H1 (cell line): ENCODE measurements around the gene ETFDH. TPM values are rescaled to one million over a fixed set of nuclear protein-coding genes. Genes with fewer than 3 reads are reported as not detected.

Experiments used
- EP300 ChIP-seq, 2 experiments: IDR thresholded peaks; 1 replicate in 1 of 2; 2 replicates in 1 of 2; pipeline ENCODE4 v1.6.1; 2011 to 2012; ENCODE audit warnings: low read depth in 2 of 2, low read length in 2 of 2, mild to moderate bottlenecking in 2 of 2, borderline replicate concordance in 1 of 2, inconsistent platforms in 1 of 2, moderate library complexity in 1 of 2
- EZH2 ChIP-seq: fragments of 200-600 bp; sonication (generic); IDR thresholded peaks from 2 replicates; pipeline ENCODE4 v1.7.1; 2012; ENCODE audit warnings: low read depth, mild to moderate bottlenecking, moderate library complexity, low read length, inconsistent platforms; ENCODE audit not compliant: severe bottlenecking
- GABPA ChIP-seq: IDR thresholded peaks from 2 replicates; pipeline ENCODE4 v1.6.1; 2011; ENCODE audit warnings: mild to moderate bottlenecking, low read length, moderate library complexity, borderline replicate concordance; ENCODE audit not compliant: insufficient read depth
- KDM1A ChIP-seq: fragments of 200-600, 300-600 bp; sonication (generic); IDR thresholded peaks from 2 replicates; pipeline ENCODE4 v1.7.1; 2016; ENCODE audit warnings: mild to moderate bottlenecking, low read length, borderline replicate concordance
- POLR2A ChIP-seq, 2 experiments: IDR thresholded peaks; 1 replicate in 1 of 2; 2 replicates in 1 of 2; pipeline ENCODE4 v1.6.1; 2011; ENCODE audit warnings: low read depth in 2 of 2, low read length in 2 of 2, mild to moderate bottlenecking in 2 of 2; ENCODE audit errors: control extremely low read depth in 1 of 2
- RAD21 ChIP-seq, 2 experiments: IDR thresholded peaks in 1 of 2; conservative IDR thresholded peaks in 1 of 2; 2 replicates each; pipeline ENCODE4 v1.6.1; 2011; ENCODE audit warnings: low read depth in 2 of 2, low read length in 2 of 2, improper control_type of control experiment in 1 of 2, inconsistent platforms in 1 of 2, mild to moderate bottlenecking in 1 of 2, moderate library complexity in 1 of 2
- SP1 ChIP-seq: IDR thresholded peaks from 2 replicates; pipeline ENCODE4 v1.6.1; 2011; ENCODE audit warnings: low read depth, low read length
- SP4 ChIP-seq: IDR thresholded peaks from 2 replicates; pipeline ENCODE4 v1.6.1; 2012; ENCODE audit warnings: low read length, inconsistent platforms
- SUZ12 ChIP-seq: fragments of 200-600 bp; sonication (generic); IDR thresholded peaks from 2 replicates; pipeline ENCODE4 v1.6.1; 2012; ENCODE audit warnings: mild to moderate bottlenecking, inconsistent platforms, low read length, moderate library complexity, mixed read lengths
- polyA plus RNA-seq, 7 experiments: library from polyadenylated mRNA; depleted of rRNA in 3 of 7; stranded (reverse) in 5 of 7; unstranded in 2 of 7; fragments of >200 nt in 5 of 7; fragments of 200-250 nt in 2 of 7; gene quantifications; 1 replicate in 5 of 7; 2 replicates in 1 of 7; 4 replicates in 1 of 7; pipeline versions ENCODE4 v1.2.1 to v1.2.3, GENCODE V29; 2011 to 2013; ENCODE audit warnings: missing spikeins in 2 of 7, mixed read lengths in 2 of 7
- total RNA-seq: library from RNA; stranded (reverse); fragmentation: NEBNext Ultra II Directional; extraction: Animal tissue kit (Norgen Biotek cat#: 25700); gene quantifications from 2 replicates; pipeline ENCODE4 v1.2.1, GENCODE V29; 2021
- TF ChIP-seq, protein P1 (sequence below): IDR thresholded peaks from 2 replicates; pipeline ENCODE4 v1.6.1; 2011; ENCODE audit warnings: low read length, improper control_type of control experiment

The ETFDH gene
- total and polyA plus RNA-seq, 2 of the 8 experiments (the other 6 are each of a cell fraction or from before 2014, with no cell fraction given): 11.3 to 15.7 TPM

DNA sequence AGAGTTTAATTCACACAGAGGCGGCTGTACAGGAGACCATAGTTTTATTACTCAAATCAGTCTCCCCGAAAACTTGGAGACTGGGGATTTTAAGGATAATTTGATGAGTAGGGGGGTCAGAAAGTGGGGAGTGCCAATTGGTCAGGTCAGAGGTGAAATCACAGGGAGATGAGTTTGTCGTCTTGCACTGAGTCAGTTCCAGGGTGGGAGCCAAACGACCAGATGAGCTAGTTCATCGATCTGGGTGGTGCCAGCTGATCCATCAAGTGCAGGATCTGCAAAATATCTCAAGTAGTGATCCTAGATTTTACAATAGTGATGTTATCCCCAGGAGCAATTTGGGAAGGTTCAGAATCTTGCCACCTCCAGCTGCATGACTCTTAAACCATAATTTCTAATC is 4.0 kb downstream of the ETFDH start (continued):
- no peak for TF ChIP-seq SUZ12
- TF ChIP-seq, protein P1, sequence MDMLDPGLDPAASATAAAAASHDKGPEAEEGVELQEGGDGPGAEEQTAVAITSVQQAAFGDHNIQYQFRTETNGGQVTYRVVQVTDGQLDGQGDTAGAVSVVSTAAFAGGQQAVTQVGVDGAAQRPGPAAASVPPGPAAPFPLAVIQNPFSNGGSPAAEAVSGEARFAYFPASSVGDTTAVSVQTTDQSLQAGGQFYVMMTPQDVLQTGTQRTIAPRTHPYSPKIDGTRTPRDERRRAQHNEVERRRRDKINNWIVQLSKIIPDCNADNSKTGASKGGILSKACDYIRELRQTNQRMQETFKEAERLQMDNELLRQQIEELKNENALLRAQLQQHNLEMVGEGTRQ: no peak
- no peak for TF ChIP-seq POLR2A (IDR thresholded peaks at IDR 0.05; ENCODE audit: control extremely low read depth in 1 of 2, low read depth in 2 of 2, low read length in 2 of 2)
- TF ChIP-seq EP300 (IDR thresholded peaks at IDR 0.05; ENCODE audit: borderline replicate concordance in 1 of 2, low read depth in 2 of 2, low read length in 2 of 2): no peak
- TF ChIP-seq EZH2: no peak
- no peak for TF ChIP-seq KDM1A
- TF ChIP-seq SP1: no peak
- TF ChIP-seq RAD21 (IDR thresholded peaks at IDR 0.05 in 1 of 2, conservative IDR thresholded peaks at IDR 0.05 in 1 of 2; ENCODE audit: low read depth in 2 of 2, low read length in 2 of 2): no peak
- TF ChIP-seq GABPA: no peak
- TF ChIP-seq SP4: no peak
